Activated CD4-positive, alpha-beta T cell treated with anti-CD3 and anti-CD28 coated beads, Interleukin-2, Interleukin-4, amounts not matched to agents 100 ng/mL and 50 ng/mL, durations not matched to agents 16 hours and 8 hours (primary cell): ENCODE data around the gene MATN1.

Experiments used
- DNase-seq: peaks from one replicate; pipeline ENCODE4 v3.0.0-alpha.2; 2020; ENCODE audit warnings: low spot score

The MATN1 gene

GRCh38 chr1:30661311-30661710 lies 62.1 kb downstream of the MATN1 start:
- no peak for DNase-seq
